NCI-H1436 treated with DMSO at 0.1 percent for 48 hours (cell line): ENCODE measurements around the gene TDRD1.

Experiments
- DNase-seq: peaks from one replicate; lab custom pipeline; 2025; lab: John Stamatoyannopoulos, UW

TDRD1 gene

DNA sequence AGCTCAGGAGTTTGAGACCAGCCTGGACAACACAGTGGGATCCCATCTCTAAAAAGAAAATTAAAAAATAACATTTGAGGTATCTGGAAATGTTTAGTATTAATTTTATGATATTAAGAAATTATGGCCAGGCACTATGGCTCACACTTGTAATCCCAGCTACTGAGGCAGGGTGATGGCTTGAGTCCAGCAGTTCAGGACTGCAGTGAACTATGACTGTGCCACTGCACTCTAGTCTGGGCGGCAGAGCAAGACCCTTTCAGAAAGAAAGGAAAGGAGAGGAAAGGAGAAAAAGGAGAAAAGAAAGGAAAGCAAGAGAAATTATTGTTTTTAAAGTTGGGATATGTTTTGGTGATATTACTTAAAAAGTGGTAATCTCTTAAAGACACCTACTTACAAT is 2.6 kb upstream of the TDRD1 start:
- no peak for DNase-seq

DNA sequence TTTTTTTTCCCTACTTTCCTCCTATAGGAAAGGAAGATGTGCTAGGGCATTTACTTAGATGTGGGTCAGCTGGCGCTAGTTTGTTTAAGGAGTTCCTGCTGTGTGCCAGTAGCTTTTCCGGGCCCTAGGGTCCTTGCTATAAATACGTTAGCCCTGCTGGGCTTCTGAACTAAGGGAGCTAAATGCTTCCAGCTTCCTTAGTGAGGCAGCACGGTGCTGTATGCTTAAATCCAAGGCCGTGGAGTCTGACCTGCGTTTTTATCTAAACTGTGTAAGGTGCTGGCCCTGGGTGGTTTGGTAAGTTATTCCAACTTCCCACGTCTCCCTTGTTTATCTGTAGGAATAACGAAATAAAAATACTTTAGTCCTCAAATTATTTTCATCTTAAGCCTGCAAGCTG is 594 bp downstream of the TDRD1 start:
- DNase-seq: no peak

DNA sequence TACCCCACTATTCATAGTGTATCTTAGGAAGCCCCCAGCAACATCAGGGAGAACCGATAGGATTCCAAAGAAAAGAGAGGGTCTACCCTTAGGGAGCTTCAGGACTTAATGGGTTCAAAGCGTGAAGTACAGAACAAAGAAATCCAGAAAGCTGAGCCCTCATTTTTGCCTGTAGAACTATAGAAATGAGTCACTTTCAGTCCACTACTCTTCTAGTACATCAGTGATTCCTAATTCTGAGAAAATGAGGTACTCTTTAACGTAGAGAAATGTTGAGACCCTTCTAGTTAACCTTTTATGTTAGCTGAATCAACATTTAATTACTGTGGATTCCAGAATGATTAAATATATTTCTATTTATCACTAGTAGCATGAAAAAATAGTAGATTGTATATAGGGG is 1.8 kb downstream of the TDRD1 start:
- no peak for DNase-seq

DNA sequence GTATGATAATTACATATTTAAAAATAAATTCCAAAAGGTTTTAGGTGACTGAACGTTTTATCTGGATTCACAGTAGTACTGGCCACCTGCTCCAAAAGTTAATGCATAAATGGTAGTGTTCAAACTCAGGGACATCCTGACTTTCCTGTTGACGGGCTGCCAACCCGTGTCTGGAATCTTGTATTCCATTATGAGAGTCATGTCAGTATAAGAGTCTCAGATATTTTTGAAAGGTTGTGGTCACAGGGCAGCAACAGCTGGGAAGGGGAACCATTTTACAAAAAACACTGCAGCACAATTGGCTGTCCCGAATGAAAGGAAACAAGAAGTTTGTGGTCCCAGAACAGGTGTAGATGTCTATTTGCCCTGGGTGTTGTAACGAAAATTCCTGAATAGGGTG is 2.8 kb downstream of the TDRD1 start:
- no peak for DNase-seq

DNA sequence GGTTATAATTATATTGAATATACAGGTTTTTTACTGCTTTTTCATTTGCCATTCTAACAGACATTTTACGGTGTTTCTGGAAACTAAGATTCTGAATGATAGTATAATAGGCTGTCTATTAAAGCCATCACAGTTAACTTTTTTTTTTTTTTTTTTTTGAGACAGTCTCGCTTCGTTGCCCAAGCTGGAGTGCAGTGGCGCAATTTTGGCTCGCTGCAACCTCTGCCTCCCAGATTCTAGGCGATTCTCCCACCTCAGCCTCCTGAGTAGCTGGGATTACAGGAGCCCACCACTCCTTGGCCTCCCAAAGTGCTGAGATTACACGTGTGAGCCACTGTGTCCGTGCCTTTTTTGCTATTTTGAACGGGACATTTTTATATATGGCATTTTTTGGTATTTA is 4.4 kb downstream of the TDRD1 start:
- DNase-seq: no peak

DNA sequence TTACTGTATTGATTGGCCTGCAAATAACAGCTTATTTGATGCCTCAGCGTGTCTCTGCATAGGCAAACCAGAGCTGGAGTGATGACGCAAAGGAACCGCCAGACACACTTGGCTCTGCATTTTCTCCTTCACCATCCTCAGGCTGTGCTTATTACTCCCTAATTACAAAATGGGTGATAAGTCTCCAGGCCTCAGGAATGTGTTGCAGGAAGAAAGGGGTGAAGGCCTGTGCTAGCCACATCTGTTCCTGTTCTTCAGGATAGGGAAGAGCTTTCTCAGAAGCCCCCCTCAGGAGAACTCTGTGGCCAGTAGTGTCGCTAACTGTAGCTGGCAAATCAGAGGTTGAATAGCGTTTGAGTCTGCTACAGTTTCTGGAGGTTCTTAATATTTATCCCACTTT is 5.1 kb downstream of the TDRD1 start:
- DNase-seq: no peak

DNA sequence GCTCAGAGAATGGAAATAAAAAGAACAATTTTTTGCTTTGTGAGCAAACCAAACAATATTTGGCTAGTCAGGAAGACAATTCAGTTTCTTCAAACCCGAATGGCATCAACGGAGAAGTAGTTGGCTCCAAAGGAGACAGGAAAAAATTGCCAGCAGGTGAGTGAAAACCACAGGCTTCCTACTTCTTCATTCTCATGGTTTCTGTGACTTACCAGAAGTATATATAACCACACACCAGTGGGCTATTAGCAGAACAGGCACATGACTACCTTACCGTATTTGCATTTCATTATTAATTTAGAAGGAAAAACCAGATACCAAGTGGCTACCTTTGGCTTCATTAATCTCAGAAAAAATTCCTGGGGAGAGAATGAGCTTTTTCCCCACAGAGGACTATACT is 8.8 kb downstream of the TDRD1 start:
- DNase-seq: no peak

DNA sequence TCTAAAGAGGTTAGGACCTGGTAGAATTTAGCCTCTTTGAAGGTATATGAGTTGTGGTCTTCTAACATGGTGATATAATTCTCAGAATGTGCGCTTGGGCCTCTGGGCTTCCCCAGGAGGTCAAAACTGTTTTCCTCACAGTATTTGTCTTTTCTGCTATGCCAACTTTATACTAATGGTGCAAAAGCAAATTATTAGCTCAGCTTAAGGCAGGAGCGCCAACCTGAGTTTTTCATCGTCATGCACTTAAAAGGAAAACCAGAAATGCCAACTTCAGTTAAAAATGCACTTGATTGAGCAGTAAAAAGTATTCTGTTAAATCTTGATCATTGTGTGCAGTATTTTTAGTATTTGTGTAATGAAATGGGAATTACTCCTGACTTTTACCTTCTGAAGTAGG is 9.7 kb downstream of the TDRD1 start:
- DNase-seq: no peak

DNA sequence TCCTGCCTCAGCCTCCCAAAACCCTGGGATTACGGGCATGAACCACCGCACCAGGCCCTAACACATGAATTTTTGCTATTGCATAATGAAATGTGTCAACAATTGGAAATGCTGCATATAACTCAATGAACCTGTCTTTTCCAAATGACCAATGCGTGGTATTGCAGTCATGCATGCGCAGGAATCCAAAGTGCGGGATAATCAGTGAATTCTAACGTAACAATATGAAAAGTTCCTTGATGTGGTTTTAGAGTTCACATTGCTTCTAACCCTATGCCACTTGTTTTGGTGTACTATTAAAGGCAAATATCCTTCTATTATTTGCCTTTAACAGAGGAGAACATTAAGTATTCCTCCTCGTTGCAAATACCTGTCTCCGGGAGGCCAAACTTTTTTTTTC is 10.5 kb downstream of the TDRD1 start:
- DNase-seq: no peak

DNA sequence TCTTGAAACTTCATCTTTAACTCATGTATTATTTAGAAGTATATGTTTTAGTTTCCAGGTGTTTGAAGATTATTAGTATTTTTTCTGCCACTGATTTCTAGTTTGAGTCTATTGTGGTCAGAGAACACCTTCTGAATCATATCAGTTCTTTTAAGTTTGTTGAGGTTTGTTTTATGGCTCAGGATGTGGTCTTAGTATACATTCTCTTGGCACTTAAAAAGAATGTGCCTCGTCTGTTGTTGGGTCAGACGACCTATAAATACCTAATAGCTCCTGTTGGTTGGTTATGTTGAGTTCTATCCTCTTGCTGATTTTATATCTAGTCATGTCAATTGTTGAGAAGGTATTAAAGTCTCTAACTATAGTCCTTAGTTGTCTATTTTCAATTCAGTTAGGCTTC is 15.9 kb downstream of the TDRD1 start:
- no peak for DNase-seq

DNA sequence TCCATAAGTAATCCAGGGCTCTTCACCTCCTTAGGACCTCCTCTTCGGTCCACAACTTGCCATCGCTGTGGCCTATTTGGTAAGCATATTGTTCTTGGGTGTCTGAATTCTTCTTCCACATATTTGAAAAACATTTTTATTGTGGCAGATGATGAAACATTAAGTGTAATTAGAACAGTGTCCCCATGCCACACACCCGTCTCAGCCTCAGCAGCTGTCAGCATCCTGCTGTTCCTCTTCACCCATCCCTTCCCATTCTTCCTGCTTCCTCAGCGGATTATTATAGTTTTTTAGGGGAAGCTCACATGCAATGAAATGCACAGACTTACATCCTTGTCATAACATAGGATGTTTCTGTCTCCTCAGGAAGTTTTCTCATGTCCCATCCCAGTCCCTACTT is 20.1 kb downstream of the TDRD1 start:
- DNase-seq: no peak

DNA sequence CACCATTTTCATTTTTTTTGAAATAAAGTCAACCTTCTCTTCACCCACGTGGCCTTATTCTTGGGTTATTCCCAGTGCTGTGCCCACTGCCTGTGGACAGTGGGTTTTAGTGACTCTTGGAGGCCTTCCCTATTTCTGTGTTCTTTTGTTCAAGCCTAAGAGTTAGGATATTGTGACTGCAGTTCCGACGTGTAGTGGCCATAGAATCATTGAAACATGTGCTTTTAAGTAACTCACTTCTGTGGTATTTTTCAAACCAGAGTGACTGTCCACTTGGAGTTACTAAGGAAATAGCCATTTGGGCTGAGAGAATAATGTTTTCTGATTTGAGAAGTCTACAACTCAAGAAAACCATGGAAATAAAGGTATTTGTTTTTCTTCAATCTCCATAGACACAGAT is 23.7 kb downstream of the TDRD1 start:
- no peak for DNase-seq

DNA sequence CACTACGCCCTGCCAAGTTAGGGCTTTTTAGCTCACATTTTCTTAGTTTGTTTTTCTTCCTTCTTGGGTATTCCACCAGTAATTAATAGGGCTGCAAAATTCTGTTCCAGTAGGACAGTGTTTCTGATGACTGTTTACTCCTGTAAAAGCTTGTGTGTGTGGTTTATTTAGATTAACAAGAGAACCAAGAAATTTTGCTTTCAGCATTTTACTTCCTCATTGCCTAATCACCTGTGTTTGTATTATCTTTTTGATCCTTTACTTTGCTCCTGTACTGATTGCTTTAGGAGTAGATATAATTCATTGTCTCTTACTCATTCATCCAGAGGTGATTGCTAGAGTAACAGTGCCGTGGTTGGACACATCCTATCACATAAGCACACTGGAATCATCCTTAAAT is 27.7 kb downstream of the TDRD1 start:
- DNase-seq: no peak

DNA sequence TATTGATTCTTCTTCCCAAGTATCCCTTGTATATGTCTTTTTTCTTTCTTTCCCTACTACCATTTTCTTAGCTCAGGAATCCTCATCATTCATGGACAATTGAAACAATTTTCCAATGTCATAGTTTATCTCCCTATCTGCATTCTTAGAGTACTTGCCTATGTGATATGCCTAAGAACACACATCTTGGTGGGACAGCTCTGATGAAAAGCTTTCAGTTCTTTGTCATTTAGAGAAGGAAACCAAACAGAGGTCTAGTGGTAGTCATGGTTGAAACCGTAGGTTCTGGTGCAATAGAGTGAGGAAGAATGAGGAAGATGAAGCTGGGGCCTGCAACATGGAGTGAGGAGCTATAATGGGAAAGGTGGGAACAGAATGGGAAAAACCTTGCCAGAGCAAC is 28.2 kb downstream of the TDRD1 start:
- no peak for DNase-seq

DNA sequence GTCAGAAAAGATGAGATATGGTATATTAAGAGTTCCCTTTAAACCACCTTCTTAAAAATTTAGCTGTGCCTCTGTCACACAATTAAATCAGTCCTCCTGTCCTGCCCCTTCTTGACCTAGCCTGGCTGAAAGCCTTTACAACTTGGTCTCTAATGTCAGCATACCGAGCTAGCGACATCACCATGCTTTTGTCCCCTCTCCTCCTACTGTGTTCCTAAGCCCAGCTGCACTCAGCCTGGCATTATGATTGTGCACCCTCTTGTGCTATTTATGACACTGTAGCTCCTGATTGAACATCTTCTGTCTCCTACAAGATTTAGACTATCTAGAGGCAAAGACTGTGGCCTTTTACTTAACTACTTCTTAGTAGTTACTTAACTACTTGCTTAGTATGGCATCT is 29.2 kb downstream of the TDRD1 start:
- no peak for DNase-seq

DNA sequence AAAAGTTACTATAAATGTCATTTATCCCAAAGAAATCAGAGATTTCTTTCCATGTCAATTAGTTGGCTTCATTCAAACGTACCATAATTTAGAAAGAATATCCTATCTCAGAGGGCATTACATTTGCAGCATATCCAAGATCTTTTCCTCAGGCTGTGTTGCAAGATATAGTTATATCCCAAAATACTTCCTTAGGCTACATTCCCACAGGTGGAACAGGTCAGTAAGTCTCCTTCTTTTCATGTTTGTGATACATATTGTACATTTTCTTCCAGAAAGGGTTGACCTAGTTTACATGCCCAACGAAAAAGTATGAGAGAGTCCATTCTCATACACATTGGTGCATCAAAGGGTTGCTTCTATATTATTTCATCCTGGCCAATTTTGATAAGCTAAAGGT is 33.0 kb downstream of the TDRD1 start:
- no peak for DNase-seq

DNA sequence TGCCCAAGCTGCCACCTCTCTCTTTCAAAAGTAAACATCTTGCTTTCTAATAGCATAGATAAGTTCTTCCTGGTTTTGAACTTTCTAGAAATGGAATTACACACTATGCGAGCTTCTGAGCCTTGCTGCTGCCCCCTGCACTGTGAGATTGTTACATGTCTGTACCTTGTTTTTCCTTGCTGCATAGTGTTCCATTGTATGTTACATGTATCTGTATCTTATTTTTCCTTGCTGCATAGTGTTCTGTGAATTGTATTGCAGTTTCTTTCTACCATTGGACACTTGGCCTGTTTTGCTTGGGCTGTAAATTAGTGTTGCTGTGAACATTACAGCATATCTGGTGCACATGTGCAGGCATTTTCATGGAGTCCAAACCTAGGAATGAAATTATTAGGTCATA is 35.9 kb downstream of the TDRD1 start:
- DNase-seq: no peak

DNA sequence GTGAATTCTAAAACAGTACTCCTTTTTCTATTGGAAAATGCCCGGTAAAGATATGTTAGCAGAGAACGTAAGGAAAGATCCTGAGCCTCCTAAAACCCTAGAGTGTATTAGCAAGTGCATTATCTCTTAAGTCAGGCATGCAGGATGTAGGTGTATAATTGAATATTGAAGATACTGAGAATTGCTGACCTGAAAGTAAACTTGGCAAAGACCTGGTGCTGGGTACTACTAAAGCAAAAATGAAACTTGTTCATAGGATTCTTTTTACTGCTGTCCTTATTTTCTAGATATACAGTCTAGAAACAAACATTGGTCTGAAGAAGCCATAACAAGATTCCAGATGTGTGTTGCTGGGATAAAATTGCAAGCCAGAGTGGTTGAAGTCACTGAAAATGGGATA is 41.1 kb downstream of the TDRD1 start:
- DNase-seq: no peak

DNA sequence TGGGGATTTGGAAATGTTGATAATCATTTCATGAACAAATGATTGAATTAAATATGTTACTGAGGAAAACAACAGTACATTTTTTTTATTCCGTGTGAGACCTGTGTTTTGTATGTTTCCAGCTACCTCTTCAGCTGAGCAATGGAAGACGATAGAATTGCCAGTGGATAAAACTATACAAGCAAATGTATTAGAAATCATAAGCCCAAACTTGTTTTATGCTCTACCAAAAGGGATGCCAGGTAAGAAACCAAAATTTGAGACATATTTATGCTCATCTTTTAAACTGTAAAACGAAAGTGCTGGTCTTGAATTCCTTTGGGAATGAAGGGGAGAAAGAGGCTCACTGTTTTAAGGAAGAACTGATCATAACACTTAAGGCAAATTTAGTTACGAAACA is 42.1 kb downstream of the TDRD1 start:
- no peak for DNase-seq

DNA sequence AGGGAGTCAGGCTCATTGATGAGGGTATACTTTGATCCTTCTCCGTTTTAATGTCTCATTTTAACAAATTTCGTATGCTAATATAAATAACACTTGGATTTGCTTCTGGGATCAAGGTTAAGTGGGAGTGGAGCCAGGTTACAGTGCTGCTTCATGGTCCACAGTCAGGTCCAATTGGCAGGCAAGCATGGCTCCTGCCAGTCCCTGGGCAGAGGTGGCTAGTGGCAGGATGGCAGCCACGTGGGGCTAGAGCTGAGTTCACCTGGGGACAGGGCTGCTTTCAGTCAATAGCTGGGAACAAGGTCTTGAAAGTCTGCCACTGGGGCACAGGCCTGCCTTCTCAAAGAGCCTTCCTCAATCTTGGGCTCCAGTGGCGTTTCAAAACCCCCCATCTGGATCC is 43.9 kb downstream of the TDRD1 start:
- no peak for DNase-seq

DNA sequence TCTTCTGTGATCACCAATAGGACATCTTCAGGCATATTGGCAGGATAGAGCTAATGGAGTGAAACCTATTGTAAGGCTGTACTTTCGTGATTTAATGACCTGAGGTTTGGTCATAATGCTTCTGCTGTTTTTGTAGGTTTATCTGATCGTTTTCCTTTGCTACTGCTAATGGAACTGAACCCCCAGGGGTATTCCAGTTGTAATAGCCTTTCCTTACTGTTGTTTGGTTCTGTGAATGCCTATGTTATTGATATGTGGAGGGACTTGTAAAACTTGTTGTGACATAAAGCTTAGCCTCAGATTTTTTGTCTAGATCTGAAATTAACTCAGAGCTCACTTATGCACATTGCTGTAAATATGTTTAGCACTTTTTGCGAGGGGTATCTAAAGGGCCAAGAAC is 49.0 kb downstream of the TDRD1 start:
- no peak for DNase-seq

DNA sequence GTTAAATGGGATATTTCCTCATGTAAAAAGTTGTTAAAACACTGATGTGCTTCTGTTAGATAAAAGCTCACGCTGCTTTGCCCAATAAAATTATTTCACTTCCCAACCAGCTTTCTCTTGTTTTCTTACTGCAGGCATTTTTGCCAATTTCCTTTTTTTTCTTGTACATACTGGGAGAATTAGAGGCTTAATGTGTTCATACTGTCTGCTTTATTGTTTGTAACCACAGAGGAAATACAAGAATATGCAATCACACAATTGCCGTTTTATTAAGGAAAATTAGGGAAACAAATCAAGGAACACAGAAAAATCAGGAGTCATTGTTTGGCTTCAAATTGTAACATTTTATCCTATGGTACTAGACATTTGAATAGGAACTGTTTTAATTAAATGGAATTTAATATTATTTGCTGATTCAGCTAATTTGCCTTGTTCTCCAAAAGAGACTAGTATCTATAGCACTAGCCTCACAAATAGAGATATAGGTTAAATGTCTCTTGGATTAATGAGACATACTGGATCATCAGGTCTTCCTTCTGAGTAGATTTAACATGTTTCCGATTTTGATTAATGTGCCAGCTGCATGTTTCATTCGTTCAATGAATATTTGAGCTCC is 53.5 kb downstream of the TDRD1 start:
- no peak for DNase-seq

DNA sequence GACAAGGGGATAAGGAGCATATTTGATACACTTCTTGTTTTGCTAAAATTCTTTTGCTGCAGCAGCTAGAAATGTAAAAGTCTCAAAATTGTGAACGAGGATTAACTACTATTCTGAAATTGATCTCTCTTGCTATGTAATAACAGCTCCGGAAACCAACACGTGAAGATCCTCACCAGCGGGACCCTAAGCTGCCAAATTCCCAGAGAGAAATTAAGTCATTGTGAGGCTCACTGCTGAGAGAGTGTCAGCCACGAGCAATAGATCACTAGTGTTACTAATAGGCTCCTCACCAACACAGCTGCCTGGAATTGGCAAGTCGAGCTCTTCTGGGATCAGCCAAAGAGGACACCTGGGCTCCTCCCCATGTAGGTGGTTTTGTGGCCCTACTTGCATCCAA is 54.3 kb downstream of the TDRD1 start:
- no peak for DNase-seq

DNA sequence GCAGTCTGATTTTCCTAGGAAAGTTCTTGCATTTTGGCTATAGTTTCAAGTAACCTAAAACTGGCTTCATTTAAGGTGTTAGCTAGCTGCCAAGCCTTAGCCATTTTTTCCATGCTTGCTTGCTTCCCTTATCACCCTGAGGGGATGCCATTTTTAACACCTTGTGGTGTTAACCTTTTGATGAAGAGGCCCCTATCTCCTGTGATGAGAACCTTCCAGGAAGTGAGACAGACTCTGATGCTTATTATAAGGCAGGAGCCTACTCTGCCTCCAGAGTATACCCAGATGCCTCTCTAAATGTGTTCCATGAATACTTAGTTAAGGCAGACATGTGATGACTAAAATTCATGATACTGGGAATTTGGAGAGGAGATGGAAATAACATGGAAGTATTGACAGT is 55.0 kb downstream of the TDRD1 start:
- no peak for DNase-seq
